Endothelial cell of umbilical vein (primary cell): ENCODE data around the gene OPCML. TPM values are rescaled to one million over a fixed set of nuclear protein-coding genes. Genes with fewer than 3 reads are reported as not detected.

Experiments
- BruUV-seq: library from RNA; stranded (reverse); fragments of 400-500 nt; replicated peaks from 2 replicates; lab custom pipeline; 2021; lab: Mats Ljungman, UMichigan
- CTCF ChIA-PET: fragments of 300-600, 350-600 bp; sonication (Branson Sonifier 250); formaldehyde crosslinking; loops from one replicate; lab custom pipeline; 2021; ENCODE audit warnings: antibody characterized with exemption, inconsistent platforms; lab: Charles Lee
- POLR2A ChIA-PET: fragments of 300-600, 350-600 bp; sonication (Branson Sonifier 250); formaldehyde crosslinking; loops from one replicate; lab custom pipeline; 2021; ENCODE audit warnings: antibody characterized with exemption, inconsistent platforms; lab: Charles Lee
- DNase-seq: peaks from one replicate; pipeline ENCODE4 v3.0.0-alpha.2; 2011; ENCODE audit warnings: low read depth, low spot score
- FAIRE-seq: peaks from 2 replicates; lab custom pipeline; 2011; peaks lifted over from hg19 to GRCh38; lab: Jason Lieb, UNC
- H2AFZ ChIP-seq: 2 replicates; pipeline ENCODE4 v1.6.0; 2012; ENCODE audit warnings: low read depth, low read length, control low read depth, inconsistent platforms
- H3K27ac ChIP-seq: 2 replicates; pipeline ENCODE4 v1.5.1; 2011; ENCODE audit warnings: low read depth, mild to moderate bottlenecking, control low read depth, low read length, moderate library complexity; ENCODE audit not compliant: insufficient read depth
- H3K27me3 ChIP-seq, 2 experiments: 2 replicates each; pipeline versions ENCODE4 v1.6.0 to v1.6.1; 2011; ENCODE audit warnings: low read length in 2 of 2, mixed read lengths in 1 of 2; ENCODE audit not compliant: control insufficient read depth in 2 of 2, insufficient read depth in 2 of 2
- H3K36me3 ChIP-seq, 2 experiments: 2 replicates in 1 of 2; 3 replicates in 1 of 2; pipeline ENCODE4 v1.5.1; 2011; ENCODE audit warnings: low read length in 2 of 2, mild to moderate bottlenecking in 1 of 2, moderate library complexity in 1 of 2; ENCODE audit not compliant: control insufficient read depth in 2 of 2, insufficient read depth in 2 of 2; ENCODE audit errors: extremely low read depth in 1 of 2
- H3K4me1 ChIP-seq: 3 replicates; pipeline ENCODE4 v1.5.1; 2011; ENCODE audit warnings: mild to moderate bottlenecking, low read length; ENCODE audit not compliant: control insufficient read depth, insufficient read depth; ENCODE audit errors: extremely low read depth
- H3K4me2 ChIP-seq: 2 replicates; pipeline ENCODE4 v1.6.1; 2011; ENCODE audit warnings: low read length, control low read depth, mixed read lengths; ENCODE audit not compliant: insufficient read depth
- H3K4me3 ChIP-seq, 3 experiments: fragments of 200-600 bp in 1 of 3; sonication (generic), shearing (Covaris generic) in 1 of 3; replicated peaks in 1 of 3; 2 replicates each; pipeline ENCODE4 v1.5.1; 2011 to 2016; ENCODE audit warnings: control low read depth in 3 of 3, low read length in 3 of 3, mild to moderate bottlenecking in 2 of 3, inconsistent platforms in 1 of 3, low read depth in 1 of 3, moderate library complexity in 1 of 3; ENCODE audit not compliant: insufficient read depth in 1 of 3
- H3K79me2 ChIP-seq: 2 replicates; pipeline ENCODE4 v1.6.0; 2012; ENCODE audit warnings: low read length, inconsistent platforms; ENCODE audit not compliant: control insufficient read depth, insufficient read depth
- H3K9ac ChIP-seq: replicated peaks from 2 replicates; pipeline ENCODE3; 2011; ENCODE audit warnings: low read length, control low read depth; ENCODE audit not compliant: insufficient read depth; ENCODE audit errors: extremely low read depth
- H3K9me1 ChIP-seq: replicated peaks from 3 replicates; pipeline ENCODE4 v1.6.0; 2011; ENCODE audit warnings: mild to moderate bottlenecking, low read length; ENCODE audit not compliant: control insufficient read depth, insufficient read depth; ENCODE audit errors: extremely low read depth
- H3K9me3 ChIP-seq: replicated peaks from 2 replicates; pipeline ENCODE4 v1.5.1; 2012; ENCODE audit warnings: low read length, inconsistent platforms; ENCODE audit not compliant: control insufficient read depth, insufficient read depth
- H4K20me1 ChIP-seq: replicated peaks from 2 replicates; pipeline ENCODE3; 2011; ENCODE audit warnings: mild to moderate bottlenecking, low read length; ENCODE audit not compliant: control insufficient read depth, insufficient read depth; ENCODE audit errors: extremely low read depth
- CTCF ChIP-seq, 2 donors: IDR thresholded peaks; 1 replicate in 1 of 2; 2 replicates in 1 of 2; pipeline ENCODE4 v1.5.1; 2011; ENCODE audit warnings: low read length in 2 of 2, mild to moderate bottlenecking in 2 of 2, moderate library complexity in 2 of 2, control low read depth in 1 of 2, inconsistent platforms in 1 of 2, low read depth in 1 of 2; ENCODE audit not compliant: insufficient read depth in 1 of 2; ENCODE audit errors: extremely low read depth in 1 of 2
- EZH2 ChIP-seq: IDR thresholded peaks from 2 replicates; pipeline ENCODE4 v1.6.1; 2012; ENCODE audit warnings: borderline replicate concordance, low read depth, mild to moderate bottlenecking, moderate library complexity, low read length, inconsistent platforms; ENCODE audit not compliant: severe bottlenecking
- FOS ChIP-seq: IDR thresholded peaks from 2 replicates; pipeline ENCODE4 v1.6.1; 2011; ENCODE audit warnings: mild to moderate bottlenecking, low read length, moderate library complexity, borderline replicate concordance; ENCODE audit not compliant: insufficient read depth
- GATA2 ChIP-seq: IDR thresholded peaks from 2 replicates; pipeline ENCODE4 v1.7.0; 2011; ENCODE audit warnings: low read depth, mild to moderate bottlenecking, moderate library complexity, mixed read lengths, low read length; ENCODE audit not compliant: insufficient read length, insufficient read depth
- JUN ChIP-seq: IDR thresholded peaks from 2 replicates; pipeline ENCODE4 v1.6.1; 2011; ENCODE audit warnings: borderline replicate concordance, low read depth; ENCODE audit not compliant: insufficient read length, insufficient read depth
- MAX ChIP-seq: IDR thresholded peaks from 2 replicates; pipeline ENCODE4 v1.6.1; 2011; ENCODE audit not compliant: insufficient read depth, insufficient read length
- MYC ChIP-seq: IDR thresholded peaks from one replicate; pipeline ENCODE4 v1.6.1; 2011; ENCODE audit warnings: mild to moderate bottlenecking, low read depth, low read length
- POLR2A ChIP-seq: IDR thresholded peaks from 2 replicates; pipeline ENCODE4 v1.6.1; 2012; ENCODE audit warnings: low read depth, mild to moderate bottlenecking, control low read depth, low read length
- POLR2AphosphoS5 ChIP-seq: IDR thresholded peaks from 2 replicates; pipeline ENCODE4 v1.6.1; 2012; ENCODE audit warnings: low read depth, mild to moderate bottlenecking, control low read depth, low read length, moderate library complexity; ENCODE audit not compliant: insufficient read depth
- dilution Hi-C: fragments of 300-500 bp; cut with MboI; formaldehyde crosslinking; loops from one replicate; pipeline ENCODE4 v1.15.0; 2019; ENCODE audit warnings: low sequenced_read_pairs; ENCODE audit not compliant: extremely low pct_ligation_motif_present
- intact Hi-C: fragments of 100-400 bp; cut with micrococcal nuclease; formaldehyde crosslinking; loops from one replicate; pipeline ENCODE4 v1.10.0; 2022
- polyA plus RNA-seq, 4 experiments: library from polyadenylated mRNA; depleted of rRNA in 3 of 4; stranded (reverse) in 3 of 4; unstranded in 1 of 4; fragments of >200 nt; gene quantifications; 2 replicates each; pipeline versions ENCODE4 v1.2.1 to v1.2.3, GENCODE V29; 2011 to 2012; ENCODE audit warnings: missing spikeins in 1 of 4
- total RNA-seq: library from RNA; stranded (reverse); gene quantifications from 2 replicates; pipeline ENCODE4 v1.2.3, GENCODE V29; 2021

Gene OPCML
- total and polyA plus RNA-seq, 2 donors (not counting 3 experiments of a cell fraction or from before 2014, with no cell fraction given): not detected

DNA sequence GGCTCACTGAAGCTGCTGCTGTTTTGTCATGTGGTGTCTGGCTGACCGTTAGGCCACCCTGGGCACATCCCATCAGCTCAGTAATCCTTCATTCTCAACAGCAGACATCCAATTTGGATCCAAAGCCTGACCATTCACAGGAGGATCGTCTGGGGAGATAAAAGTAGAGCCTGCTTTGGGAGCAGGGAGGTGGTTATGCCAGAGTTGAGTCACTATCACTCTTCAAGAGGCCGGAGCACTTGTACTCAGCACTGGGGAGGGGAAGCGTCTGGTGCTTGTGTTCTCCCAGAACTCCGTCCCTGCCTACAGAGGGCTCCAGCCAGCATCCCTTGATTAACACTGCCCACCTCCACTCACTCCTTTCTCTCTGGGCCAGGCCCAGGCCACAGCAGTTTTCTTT lies 382.6 kb downstream of the OPCML start:
- no TSS peak for BruUV-seq
- CTCF ChIA-PET: no interaction called here
- intact Hi-C loops: no loop called here

GRCh38 chr11:133147625-133148024 lies 384.7 kb downstream of the OPCML start:
- no peaks in the 10 kb centered on the region for H3K79me2 ChIP-seq
- intact Hi-C loops (no loop called here), dilution Hi-C loops (no loop called here)
- DNase-seq: no peak
- no peaks in the 10 kb centered on the region for H3K9me1 ChIP-seq
- H3K4me3 ChIP-seq: no peak overlapping the region
- no peak for FAIRE-seq
- no peak for TF ChIP-seq CTCF (IDR thresholded peaks at IDR 0.05; ENCODE audit: extremely low read depth in 1 of 2, insufficient read depth in 1 of 2, low read depth in 1 of 2, low read length in 2 of 2)
- TF ChIP-seq POLR2A: no peak
- TF ChIP-seq POLR2AphosphoS5: no peak
- TF ChIP-seq GATA2: no peak
- TF ChIP-seq MAX: no peak
- TF ChIP-seq MYC: no peak
- no peak for TF ChIP-seq EZH2
- no peak for TF ChIP-seq FOS
- TF ChIP-seq JUN: no peak
- H4K20me1 ChIP-seq: no peaks in the 10 kb centered on the region
- CTCF ChIA-PET: no interaction called here
- no peak overlapping the region for H3K27ac ChIP-seq
- no peak overlapping the region for H2AFZ ChIP-seq
- no TSS peak for BruUV-seq
- H3K9me3 ChIP-seq: no peaks in the 10 kb centered on the region
- POLR2A ChIA-PET: no interaction called here
- H3K4me1 ChIP-seq: no peaks in the 10 kb centered on the region
- no peaks in the 10 kb centered on the region for H3K27me3 ChIP-seq
- H3K36me3 ChIP-seq: no peaks in the 10 kb centered on the region
- H3K4me2 ChIP-seq: no peak overlapping the region
- no peak overlapping the region for H3K9ac ChIP-seq

More for the DNA sequence above, 382.6 kb downstream of the OPCML start:
- Histone ChIP-seq H3K27ac (no peak overlapping the region), H3K9me1 (no peaks in the 10 kb centered on the region), H3K9me3 (no peaks in the 10 kb centered on the region), H3K9ac (no peak overlapping the region), H4K20me1 (no peaks in the 10 kb centered on the region), H2AFZ (no peak overlapping the region), H3K27me3 (no peaks in the 10 kb centered on the region), H3K4me1 (no peaks in the 10 kb centered on the region), H3K36me3 (no peaks in the 10 kb centered on the region), H3K4me3 (no peak overlapping the region), H3K4me2 (no peak overlapping the region), H3K79me2 (no peaks in the 10 kb centered on the region)
- DNase-seq (no peak), FAIRE-seq (no peak)
- TF ChIP-seq MAX: no peak
- no peak for TF ChIP-seq POLR2A
- no peak for TF ChIP-seq JUN
- TF ChIP-seq MYC: no peak
- POLR2A ChIA-PET: no interaction called here
- dilution Hi-C loops: no loop called here
